Activated T-helper 1 cell treated with anti-CD3 and anti-CD28 coated beads, Interleukin-12 subunit alpha, Interleukin-12 subunit beta, Interleukin-2, Interleukin-4 antibody, amounts not matched to agents 30 ng/mL and 10 ng/mL and 1 ng/mL, durations not matched to agents 14 hours and 24 hours and 36 hours (primary cell): ENCODE data around the gene KAZN. TPM values are rescaled to one million over a fixed set of nuclear protein-coding genes. Genes with fewer than 3 reads are reported as not detected.

Experiments used
- DNase-seq: peaks from one replicate; pipeline ENCODE4 v3.0.0; 2021; ENCODE audit warnings: low spot score
- H3K27ac Mint-ChIP-seq: one replicate; pipeline ENCODE4 v1.8.0; 2021; ENCODE audit warnings: mild to moderate bottlenecking, mixed read lengths
- H3K27me3 Mint-ChIP-seq: one replicate; pipeline ENCODE4 v1.8.0; 2022; ENCODE audit warnings: mild to moderate bottlenecking, moderate library complexity, mixed read lengths; ENCODE audit not compliant: insufficient read depth
- H3K36me3 Mint-ChIP-seq: one replicate; pipeline ENCODE4 v1.8.0; 2021; ENCODE audit warnings: low read depth, mixed read lengths
- H3K4me1 Mint-ChIP-seq: one replicate; pipeline ENCODE4 v1.8.0; 2021; ENCODE audit warnings: low read depth, mixed read lengths
- H3K4me3 Mint-ChIP-seq: one replicate; pipeline ENCODE4 v1.8.0; 2021; ENCODE audit warnings: mild to moderate bottlenecking, moderate library complexity, mixed read lengths
- H3K9me3 Mint-ChIP-seq: one replicate; pipeline ENCODE4 v1.8.0; 2021; ENCODE audit warnings: mixed read lengths
- intact Hi-C: fragments of 100-400 bp; cut with micrococcal nuclease; formaldehyde crosslinking; loops from one replicate; pipeline ENCODE4 v1.15.1; 2024
- total RNA-seq: library from RNA; stranded (reverse); gene quantifications from 2 replicates; pipeline ENCODE4 v1.2.3, GENCODE V29; 2022

KAZN gene
- total RNA-seq, 1 donor from 2014 or later: 0.54 TPM

- intact Hi-C loops: no loop called here
- Mint-ChIP-seq H3K27ac (no peak overlapping the region), H3K9me3 (no peaks in the 10 kb centered on the region), H3K36me3 (no peaks in the 10 kb centered on the region), H3K4me1 (no peaks in the 10 kb centered on the region), H3K4me3 (no peak overlapping the region), H3K27me3 (peaks cover 4% of the 10 kb centered on the region)
- no peak for DNase-seq
Measured at GRCh38 chr1:14661222-14661621, 62.7 kb downstream of the KAZN start.

DNA sequence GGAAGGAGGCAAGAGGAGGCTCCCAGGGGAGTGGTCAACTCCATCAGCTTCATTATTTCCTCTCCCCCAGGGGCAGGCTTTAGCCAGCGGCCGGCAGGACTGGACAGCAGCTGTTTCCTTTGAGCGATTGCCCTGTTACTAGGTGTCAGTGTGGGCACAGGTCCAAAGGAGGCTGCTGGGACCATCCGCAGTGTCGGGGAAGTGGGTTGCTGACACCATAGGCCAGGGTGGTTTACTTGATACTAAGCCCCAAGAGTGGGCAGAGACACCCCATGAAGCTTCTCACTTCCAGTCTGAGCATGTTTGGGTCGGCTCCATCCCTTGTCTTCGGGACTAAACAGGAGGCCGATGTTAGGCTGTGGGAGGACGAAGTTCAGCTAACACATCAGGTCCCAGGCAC, 63.6 kb downstream of the KAZN start:
- Mint-ChIP-seq H3K36me3 (no peaks in the 10 kb centered on the region), H3K4me3 (no peak overlapping the region), H3K27me3 (peaks cover 4% of the 10 kb centered on the region), H3K4me1 (no peaks in the 10 kb centered on the region), H3K27ac (no peak overlapping the region), H3K9me3 (no peaks in the 10 kb centered on the region)
- no peak for DNase-seq
- intact Hi-C loops: no loop called here

DNA sequence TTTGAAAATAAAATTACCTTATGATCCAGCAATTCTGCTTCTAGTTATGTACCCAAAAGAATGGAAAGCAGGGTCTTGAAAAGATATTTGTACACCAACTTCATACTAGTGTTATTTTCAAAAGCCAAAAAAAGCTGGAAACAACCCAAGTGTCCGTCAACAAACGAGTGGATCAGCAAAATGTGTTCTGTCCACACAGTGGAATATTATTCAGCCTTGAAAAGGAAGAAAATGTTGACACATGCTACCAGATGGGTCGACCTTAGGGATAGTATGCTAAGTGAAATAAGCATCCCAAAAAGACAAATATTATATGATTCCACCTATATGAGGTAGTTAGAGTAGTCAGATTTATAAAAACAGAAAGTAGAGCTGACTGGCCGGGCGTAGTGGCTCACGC, 65.3 kb downstream of the KAZN start:
- H3K4me1 Mint-ChIP-seq: no peaks in the 10 kb centered on the region
- no peak for DNase-seq
- no peaks in the 10 kb centered on the region for H3K9me3 Mint-ChIP-seq
- H3K36me3 Mint-ChIP-seq: no peaks in the 10 kb centered on the region
- H3K4me3 Mint-ChIP-seq: no peak overlapping the region
- H3K27ac Mint-ChIP-seq: no peak overlapping the region
- intact Hi-C loops: no loop called here
- peaks cover 4% of the 10 kb centered on the region for H3K27me3 Mint-ChIP-seq

- H3K4me1 Mint-ChIP-seq: no peaks in the 10 kb centered on the region
- H3K27me3 Mint-ChIP-seq: no peaks in the 10 kb centered on the region
- H3K9me3 Mint-ChIP-seq: no peaks in the 10 kb centered on the region
- intact Hi-C loops: no loop called here
- no peaks in the 10 kb centered on the region for H3K36me3 Mint-ChIP-seq
- H3K27ac Mint-ChIP-seq: no peak overlapping the region
- no peak overlapping the region for H3K4me3 Mint-ChIP-seq
- no peak for DNase-seq
Measured at GRCh38 chr1:14666373-14666772, 67.9 kb downstream of the KAZN start.

- DNase-seq: no peak
- Mint-ChIP-seq H3K4me1 (no peaks in the 10 kb centered on the region), H3K27ac (no peak overlapping the region), H3K9me3 (no peaks in the 10 kb centered on the region), H3K27me3 (no peaks in the 10 kb centered on the region), H3K36me3 (no peaks in the 10 kb centered on the region), H3K4me3 (no peak overlapping the region)
- intact Hi-C loops: no loop called here
Measured at GRCh38 chr1:14666962-14667650, 68.6 kb downstream of the KAZN start.

DNA sequence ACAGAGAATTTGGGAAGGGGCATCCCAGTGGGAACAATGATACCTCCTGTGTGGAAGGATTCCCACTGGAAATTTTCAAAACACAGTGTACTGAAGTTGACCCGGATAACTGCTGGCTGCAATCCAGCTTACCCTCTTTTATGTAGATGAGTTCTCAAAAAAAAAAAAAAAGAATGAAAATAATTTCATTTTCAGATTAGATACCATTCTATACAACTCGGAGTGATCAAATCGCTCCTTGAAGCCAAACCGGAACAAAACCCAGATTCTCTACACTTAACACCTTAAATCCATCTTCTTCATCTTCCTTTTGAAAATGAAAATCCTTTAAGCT, 69.1 kb downstream of the KAZN start:
- Mint-ChIP-seq H3K27me3 (no peaks in the 10 kb centered on the region), H3K4me1 (no peaks in the 10 kb centered on the region), H3K9me3 (no peaks in the 10 kb centered on the region), H3K36me3 (no peaks in the 10 kb centered on the region), H3K27ac (no peak overlapping the region), H3K4me3 (no peak overlapping the region)
- intact Hi-C loops: no loop called here
- no peak for DNase-seq

GRCh38 chr1:14668538-14668937, 70.1 kb downstream of the KAZN start:
- DNase-seq: no peak
- H3K9me3 Mint-ChIP-seq: no peaks in the 10 kb centered on the region
- H3K36me3 Mint-ChIP-seq: no peaks in the 10 kb centered on the region
- no peak overlapping the region for H3K27ac Mint-ChIP-seq
- no peaks in the 10 kb centered on the region for H3K4me1 Mint-ChIP-seq
- no peak overlapping the region for H3K4me3 Mint-ChIP-seq
- H3K27me3 Mint-ChIP-seq: no peaks in the 10 kb centered on the region
- intact Hi-C loops: no loop called here

DNA sequence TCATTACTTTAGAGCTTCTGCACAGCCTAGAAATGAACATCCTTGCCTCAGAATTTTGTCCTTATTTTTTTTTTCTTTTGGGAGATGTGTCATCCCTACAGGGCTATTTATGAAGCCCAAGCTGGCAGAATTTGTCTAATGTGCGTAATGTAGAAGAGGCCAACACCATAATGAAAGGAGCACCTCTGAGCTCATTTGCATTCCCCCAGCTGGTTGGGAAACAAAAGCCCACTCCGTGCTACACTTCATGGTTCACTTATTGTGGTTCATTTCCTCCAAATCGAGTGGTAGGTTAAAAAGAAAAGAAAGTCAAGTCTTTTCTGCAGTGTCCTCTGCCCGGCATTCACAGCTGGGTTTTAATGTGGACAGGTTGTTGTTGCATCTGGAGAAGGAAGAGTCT, 73.5 kb downstream of the KAZN start:
- intact Hi-C loops: no loop called here
- no peaks in the 10 kb centered on the region for H3K4me1 Mint-ChIP-seq
- H3K36me3 Mint-ChIP-seq: no peaks in the 10 kb centered on the region
- no peak overlapping the region for H3K4me3 Mint-ChIP-seq
- H3K9me3 Mint-ChIP-seq: no peaks in the 10 kb centered on the region
- H3K27me3 Mint-ChIP-seq: no peaks in the 10 kb centered on the region
- DNase-seq: no peak
- H3K27ac Mint-ChIP-seq: no peak overlapping the region

DNA sequence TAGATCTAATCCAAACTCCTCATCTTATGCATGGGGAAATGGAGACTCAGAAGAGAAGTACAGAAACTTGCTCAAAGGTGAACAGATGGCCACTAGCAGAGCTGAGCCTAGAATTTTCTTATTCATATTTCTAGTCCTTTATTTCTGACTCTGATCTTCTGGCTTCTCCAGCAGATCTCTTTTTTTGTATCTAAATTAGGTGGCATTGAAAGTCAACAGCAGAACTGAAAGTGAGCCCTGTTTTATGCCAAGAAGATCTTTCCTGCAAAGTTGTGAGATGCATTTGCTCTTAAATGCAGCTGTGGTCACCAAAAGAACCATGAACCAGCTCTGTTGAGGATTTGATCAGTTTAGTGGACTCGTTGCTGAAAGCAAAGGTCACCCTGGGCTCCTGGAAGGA, 75.5 kb downstream of the KAZN start:
- intact Hi-C loops: no loop called here
- no peaks in the 10 kb centered on the region for H3K36me3 Mint-ChIP-seq
- no peaks in the 10 kb centered on the region for H3K9me3 Mint-ChIP-seq
- no peak for DNase-seq
- H3K4me3 Mint-ChIP-seq: no peak overlapping the region
- no peaks in the 10 kb centered on the region for H3K27me3 Mint-ChIP-seq
- H3K4me1 Mint-ChIP-seq: no peaks in the 10 kb centered on the region
- no peak overlapping the region for H3K27ac Mint-ChIP-seq

- DNase-seq: no peak
- Mint-ChIP-seq H3K4me3 (no peak overlapping the region), H3K27ac (no peak overlapping the region), H3K4me1 (no peaks in the 10 kb centered on the region), H3K27me3 (no peaks in the 10 kb centered on the region), H3K36me3 (no peaks in the 10 kb centered on the region), H3K9me3 (no peaks in the 10 kb centered on the region)
- intact Hi-C loops: no loop called here
Measured at GRCh38 chr1:14676400-14676799, 77.9 kb downstream of the KAZN start.

DNA sequence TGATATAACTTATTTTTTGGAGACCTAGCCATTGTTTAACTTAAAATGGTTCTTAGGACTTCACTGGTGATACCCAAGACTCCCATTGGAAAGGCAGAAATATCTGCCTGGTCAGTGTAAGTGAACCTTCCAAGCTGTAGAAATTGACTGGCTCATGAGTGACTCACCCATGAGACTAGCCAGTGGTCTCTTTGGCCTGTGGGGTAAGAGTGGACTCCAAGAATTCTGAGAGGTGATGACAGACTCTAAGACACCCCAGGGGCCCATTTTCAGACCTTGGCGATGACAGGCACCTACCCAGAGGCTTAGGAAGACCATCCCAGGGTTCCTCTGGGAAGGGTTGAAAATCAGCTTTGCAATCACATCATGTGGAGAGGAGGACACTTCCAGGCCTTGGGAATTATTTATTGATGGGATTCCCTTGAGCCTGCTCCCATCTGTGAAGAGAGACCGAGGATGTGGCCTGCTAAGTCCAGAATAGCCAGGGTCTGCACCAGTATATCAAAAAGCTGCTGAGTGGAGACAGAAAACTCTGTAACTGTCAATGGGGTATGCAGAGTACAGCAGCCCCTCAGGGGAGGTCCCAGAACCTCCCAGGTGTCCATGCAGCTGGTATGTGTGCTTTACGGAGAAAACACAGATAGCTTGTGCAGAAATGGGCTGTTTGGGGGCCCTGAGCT, 78.9 kb downstream of the KAZN start:
- DNase-seq: no peak
- Mint-ChIP-seq H3K9me3 (no peaks in the 10 kb centered on the region), H3K4me3 (no peak overlapping the region), H3K27me3 (no peaks in the 10 kb centered on the region), H3K4me1 (no peaks in the 10 kb centered on the region), H3K27ac (no peak overlapping the region), H3K36me3 (no peaks in the 10 kb centered on the region)
- intact Hi-C loops: no loop called here

DNA sequence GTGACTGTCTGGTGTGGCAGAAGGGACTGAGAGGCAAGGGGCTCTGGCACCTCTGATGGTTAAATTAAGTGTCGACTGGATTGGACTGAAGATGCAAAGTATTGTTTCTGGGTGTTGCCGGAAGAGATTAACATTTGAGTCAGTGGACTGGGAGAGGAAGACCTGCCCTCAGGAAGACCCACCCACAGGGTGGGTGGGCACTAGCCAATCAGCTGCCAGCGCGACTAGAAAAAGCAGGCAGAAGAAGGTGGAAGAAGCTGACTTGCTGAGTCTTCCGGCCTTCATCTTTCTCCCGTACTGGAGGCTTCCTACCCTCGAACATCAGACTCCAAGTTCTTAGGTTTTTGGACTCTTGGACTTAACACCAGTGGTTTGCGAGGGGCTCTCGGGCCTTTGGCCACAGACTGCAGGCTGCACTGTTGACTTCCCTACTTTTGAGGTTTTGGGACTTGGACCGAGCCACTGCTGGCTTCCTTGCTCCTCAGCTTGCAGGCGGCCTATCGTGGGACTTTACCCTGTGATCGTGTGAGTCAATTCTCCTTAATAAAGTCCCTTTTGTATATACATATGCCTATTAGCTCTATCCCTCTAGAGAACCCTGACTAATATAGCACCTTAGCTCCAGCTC, 79.6 kb downstream of the KAZN start:
- Mint-ChIP-seq H3K4me3 (no peak overlapping the region), H3K4me1 (no peaks in the 10 kb centered on the region), H3K27ac (no peak overlapping the region), H3K9me3 (no peaks in the 10 kb centered on the region), H3K36me3 (no peaks in the 10 kb centered on the region), H3K27me3 (no peaks in the 10 kb centered on the region)
- intact Hi-C loops: no loop called here
- no peak for DNase-seq

DNA sequence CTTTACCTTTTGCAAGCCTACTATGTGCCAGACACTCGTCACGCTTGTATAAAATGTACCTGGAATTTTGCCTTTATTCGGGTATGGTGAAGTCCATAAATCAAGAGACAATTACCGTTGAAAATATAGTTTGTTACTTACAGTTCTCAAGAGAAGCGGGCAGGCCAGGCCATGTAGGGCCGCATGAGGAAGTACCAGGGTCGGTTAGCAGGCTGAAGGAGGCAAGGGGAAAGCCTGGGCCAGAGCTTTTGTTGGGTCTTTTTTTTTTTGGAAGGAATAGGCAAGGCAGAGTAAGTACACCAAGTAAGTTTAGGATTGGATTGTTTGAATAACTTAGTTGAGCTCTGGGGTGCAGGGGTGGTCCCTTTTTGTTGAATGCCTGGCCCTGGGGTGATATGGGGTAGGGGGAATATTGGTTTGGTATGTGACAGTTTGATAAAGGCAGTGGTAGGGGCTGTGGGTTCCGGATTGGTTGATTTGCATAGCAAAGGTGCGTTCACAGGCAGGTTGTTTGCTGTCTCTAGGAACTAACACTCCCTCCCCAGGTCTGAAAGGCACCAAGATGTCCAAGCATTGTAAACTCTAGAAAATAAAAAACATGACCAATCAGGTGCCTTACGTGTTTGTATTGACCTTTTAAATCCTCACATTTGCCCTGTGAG, 80.7 kb downstream of the KAZN start:
- H3K9me3 Mint-ChIP-seq: no peaks in the 10 kb centered on the region
- intact Hi-C loops: no loop called here
- no peaks in the 10 kb centered on the region for H3K4me1 Mint-ChIP-seq
- DNase-seq: no peak
- no peak overlapping the region for H3K27ac Mint-ChIP-seq
- H3K4me3 Mint-ChIP-seq: no peak overlapping the region
- H3K27me3 Mint-ChIP-seq: no peaks in the 10 kb centered on the region
- H3K36me3 Mint-ChIP-seq: no peaks in the 10 kb centered on the region
